Right lobe of liver (tissue), 4 donors: Measurements from ENCODE around the gene PDZRN4.

Experiments used
- CTCF ChIP-seq, 4 donors: fragments of 200-600 bp in 3 of 4; fragments of 450-650 bp in 1 of 4; IDR thresholded peaks; one replicate each; pipeline versions ENCODE4 v1.5.1 to v1.8.0; 2016 to 2022; ENCODE audit warnings: antibody characterized with exemption in 4 of 4, mild to moderate bottlenecking in 2 of 4
- POLR2A ChIP-seq: fragments of 450-650 bp; IDR thresholded peaks from one replicate; pipeline ENCODE4 v1.6.1; 2017; ENCODE audit warnings: antibody characterized with exemption, mild to moderate bottlenecking
- donor health status: DM: no; HTN: no; CAD: no.
- donor health status: DM: no; HTN: no; CAD: no.
- donor health status: DM: no; HTN: yes; CAD: no.

GRCh38 chr12:41460906-41461305 is 272.8 kb downstream of the PDZRN4 start:
- TF ChIP-seq POLR2A (no peak), CTCF (IDR thresholded peaks at IDR 0.05) (no peak)
